Heart left ventricle (tissue), 13 donors: ENCODE results near the gene EPC2.

ENCODE experiments used
- CTCF ChIP-seq, 12 donors: fragments of 200-600 bp; sonication (generic) in 4 of 12; IDR thresholded peaks; one replicate each; pipeline versions ENCODE4 v1.5.0 to v1.8.0; 2018 to 2022; ENCODE audit warnings: antibody characterized with exemption in 12 of 12, mild to moderate bottlenecking in 5 of 12
- POLR2A ChIP-seq, 2 donors: fragments of 450-650 bp; IDR thresholded peaks; one replicate each; pipeline ENCODE4 v1.6.1; 2017; ENCODE audit warnings: antibody characterized with exemption in 2 of 2, mild to moderate bottlenecking in 2 of 2, moderate library complexity in 2 of 2
- donor health status: ischemic (EF 13 %, LVEDD 7.1; RV severe dilation, severe dysfunction).
- donor health status: DM: no; HTN: yes; CAD: no.
- donor health status: DM: no; HTN: no; CAD: no.
- donor health status: ischemic (EF 25% LVEDD 6.9; RV normal size, moderate dysfunction).
- donor health status: ischemic (EF 25% LVEDD 5.7; RV mildly dilated, moderate dysfunction).
- donor health status: ischemic (EF 35%, LVEDD 5.7; RV mildly dilated, moderate dysfunction).
- donor health status: nonischemic (EF 11% LVEDD 7.7; RV severe dilation, severe dysfunction).
- donor health status: DM: yes; HTN: yes; CAD: no.
- donor health status: PGD.
- donor health status: ischemic (EF 29% LVEDD 5.4; RV normal size, mild dysfunction).
- donor health status: nonischemic (EF 23%, LVEDD 6.1; RV moderate dilation, normal function).

GRCh38 chr2:148614322-148615049, 30.1 kb upstream of the EPC2 start:
- no peak for TF ChIP-seq CTCF (IDR thresholded peaks at IDR 0.05)
- no peak for TF ChIP-seq POLR2A (IDR thresholded peaks at IDR 0.05)
